ENCODE measurements around the gene KREMEN1. TPM values are rescaled to one million over a fixed set of nuclear protein-coding genes. Genes with fewer than 3 reads are reported as not detected.

Gene KREMEN1
- total RNA-seq, 1 experiment from 2014 or later: 31.9 TPM

DNA sequence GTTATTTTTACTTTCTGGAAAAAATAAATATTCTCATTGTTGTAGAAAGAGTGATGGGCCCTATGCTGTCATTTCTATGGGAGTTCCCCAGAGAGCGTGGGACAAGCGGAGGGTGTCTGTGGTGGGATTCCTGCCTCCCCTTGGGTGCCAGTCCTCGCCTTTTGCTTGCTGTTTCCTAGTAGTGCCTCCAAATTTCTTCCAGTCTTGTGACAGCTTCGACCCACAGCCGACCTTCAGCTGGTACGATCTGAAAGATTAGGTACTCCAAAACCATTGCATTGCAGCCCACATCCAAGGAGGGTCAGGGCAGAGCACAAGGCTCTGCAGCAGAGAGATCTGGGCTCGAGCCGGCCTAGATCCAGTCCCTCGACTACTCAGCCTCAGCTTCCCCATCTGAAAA, 73.9 kb downstream of the KREMEN1 start:
- DNase-seq (ENCODE audit: low read depth, low spot score) (no peak), ATAC-seq (no peak)
- Histone ChIP-seq H3K4me2 (ENCODE audit: low read length) (no peak overlapping the region), H3K4me3 (replicated peaks in 1 of 2; ENCODE audit: low read depth in 1 of 2, low read length in 2 of 2) (no peak overlapping the region), H3K27ac (ENCODE audit: low read depth, low read length) (no peak overlapping the region), H3K36me3 (ENCODE audit: control insufficient read depth in 1 of 2, insufficient read depth in 2 of 2, low read length in 2 of 2) (0 out of 4 replicates have a peak, but pooled peaks cover 0 to 2% of the 10 kb centered on the region in 2 experiments), H3K9ac (ENCODE audit: low read length) (no peak overlapping the region), H4K20me1 (ENCODE audit: insufficient read depth) (no peaks in the 10 kb centered on the region), H3K79me2 (ENCODE audit: insufficient read depth, low read length) (no peaks in the 10 kb centered on the region), H2AFZ (ENCODE audit: low read depth, low read length, poor library complexity, severe bottlenecking) (no peak overlapping the region), H3K9me3 (ENCODE audit: control insufficient read depth in 1 of 2, insufficient read depth in 1 of 2, low read depth in 1 of 2, low read length in 2 of 2) (no peaks in the 10 kb centered on the region), H3K27me3 (ENCODE audit: insufficient read depth, low read length) (no peaks in the 10 kb centered on the region), H3K9me2 (ENCODE audit: insufficient read depth) (no peaks in the 10 kb centered on the region), H3K4me1 (ENCODE audit: control insufficient read depth in 1 of 2, insufficient read depth in 2 of 2, low read length in 2 of 2) (peaks cover 3 to 8% of the 10 kb centered on the region in 2 experiments; a peak in 1 of 4 replicates)
- intact Hi-C loops (cut with micrococcal nuclease): no loop called here
- POLR2A ChIA-PET: no interaction called here
- RAD21 ChIA-PET (ENCODE audit: low non-redundant PET in 1 of 2, low total read pairs in 2 of 2, uncharacterized antibody in 2 of 2, unreplicated experiment in 2 of 2): no interaction called here
- no peak for TF ChIP-seq POLR2AphosphoS5 (IDR thresholded peaks at IDR 0.05; ENCODE audit: low read depth, low read length)
- no peak for TF ChIP-seq ELF1 (IDR thresholded peaks at IDR 0.05; ENCODE audit: borderline replicate concordance, low read depth)
- TF ChIP-seq TCF7L2 (IDR thresholded peaks at IDR 0.05; ENCODE audit: borderline replicate concordance, extremely low read depth, insufficient read depth, insufficient read length): no peak
- TF ChIP-seq ATF3 (IDR thresholded peaks at IDR 0.05): no peak
- TF ChIP-seq SRF (IDR thresholded peaks at IDR 0.05; ENCODE audit: low read depth): no peak
- TF ChIP-seq FOSL1 (IDR thresholded peaks at IDR 0.05; ENCODE audit: low read depth): no peak
- no peak for TF ChIP-seq POLR2A (IDR thresholded peaks at IDR 0.05; ENCODE audit: borderline replicate concordance, extremely low read depth, insufficient read depth, insufficient read length)
- TF ChIP-seq CEBPB (IDR thresholded peaks at IDR 0.05; ENCODE audit: low read depth): no peak
- no peak for TF ChIP-seq ZFX (IDR thresholded peaks at IDR 0.05)
- TF ChIP-seq EZH2 (IDR thresholded peaks at IDR 0.05): no peak
- TF ChIP-seq, protein P1, sequence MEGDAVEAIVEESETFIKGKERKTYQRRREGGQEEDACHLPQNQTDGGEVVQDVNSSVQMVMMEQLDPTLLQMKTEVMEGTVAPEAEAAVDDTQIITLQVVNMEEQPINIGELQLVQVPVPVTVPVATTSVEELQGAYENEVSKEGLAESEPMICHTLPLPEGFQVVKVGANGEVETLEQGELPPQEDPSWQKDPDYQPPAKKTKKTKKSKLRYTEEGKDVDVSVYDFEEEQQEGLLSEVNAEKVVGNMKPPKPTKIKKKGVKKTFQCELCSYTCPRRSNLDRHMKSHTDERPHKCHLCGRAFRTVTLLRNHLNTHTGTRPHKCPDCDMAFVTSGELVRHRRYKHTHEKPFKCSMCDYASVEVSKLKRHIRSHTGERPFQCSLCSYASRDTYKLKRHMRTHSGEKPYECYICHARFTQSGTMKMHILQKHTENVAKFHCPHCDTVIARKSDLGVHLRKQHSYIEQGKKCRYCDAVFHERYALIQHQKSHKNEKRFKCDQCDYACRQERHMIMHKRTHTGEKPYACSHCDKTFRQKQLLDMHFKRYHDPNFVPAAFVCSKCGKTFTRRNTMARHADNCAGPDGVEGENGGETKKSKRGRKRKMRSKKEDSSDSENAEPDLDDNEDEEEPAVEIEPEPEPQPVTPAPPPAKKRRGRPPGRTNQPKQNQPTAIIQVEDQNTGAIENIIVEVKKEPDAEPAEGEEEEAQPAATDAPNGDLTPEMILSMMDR (IDR thresholded peaks at IDR 0.05 in 2 of 3, conservative IDR thresholded peaks at IDR 0.05 in 1 of 3; ENCODE audit: borderline replicate concordance in 1 of 3, insufficient read depth in 1 of 3, low read depth in 2 of 3, low read length in 2 of 3): no peak
- CTCF ChIA-PET: no interaction called here
- no TSS peak for BruUV-seq (replicated peaks)
